ENCODE results near the gene AKAP8L. TPM values are rescaled to one million over a fixed set of nuclear protein-coding genes. Genes with fewer than 3 reads are reported as not detected.
A peak's percentile ranks its signal among the peaks of the same experiment; 100 is the strongest.
"Not testable (repeated sequence)": the region's sequence is repeated elsewhere in the genome, so short reads cannot be mapped to it uniquely, and the experiment has no call there.

The AKAP8L gene
- total and polyA plus RNA-seq, 5 donors = 64.4 to 106 (median 85.2) TPM

- H3K4me3 ChIP-seq (ENCODE audit: low read length); intact Hi-C loops (cut with DNase I); H3K27ac ChIP-seq (ENCODE audit: low read length); H3K4me1 ChIP-seq (ENCODE audit: control insufficient read depth, insufficient read depth, low read length); H3K27me3 ChIP-seq (ENCODE audit: control insufficient read depth, insufficient read depth); DNase-seq; H3K9me3 ChIP-seq (ENCODE audit: control insufficient read depth, low read length); ATAC-seq: not testable (repeated sequence)
- WGBS = 96% methylated on average over 27 of the region's 30 CpGs
Measured at GRCh38 chr19:15363048-15363447, 55.7 kb downstream of the AKAP8L start.

GRCh38 chr19:15360015-15360414 is 58.8 kb downstream of the AKAP8L start:
- H3K9me3 ChIP-seq (ENCODE audit: control insufficient read depth, low read length); ATAC-seq; H3K4me3 ChIP-seq (ENCODE audit: low read length); H3K4me1 ChIP-seq (ENCODE audit: control insufficient read depth, insufficient read depth, low read length); H3K27ac ChIP-seq (ENCODE audit: low read length); DNase-seq; intact Hi-C loops (cut with DNase I); H3K27me3 ChIP-seq (ENCODE audit: control insufficient read depth, insufficient read depth): not testable (repeated sequence)
- WGBS = 75% methylated on average over 4 of the region's 4 CpGs

- ATAC-seq (no peak), DNase-seq (no peak)
- intact Hi-C loops (cut with DNase I) = no loop called here
- Histone ChIP-seq H3K4me1 (ENCODE audit: control insufficient read depth, insufficient read depth, low read length) (no peaks in the 10 kb centered on the region), H3K27ac (ENCODE audit: low read length) (no peak overlapping the region), H3K4me3 (ENCODE audit: low read length) (no peak overlapping the region), H3K9me3 (ENCODE audit: control insufficient read depth, low read length) (no peaks in the 10 kb centered on the region), H3K27me3 (ENCODE audit: control insufficient read depth, insufficient read depth) (no peaks in the 10 kb centered on the region)
- WGBS = 88% methylated on average over 3 of the region's 3 CpGs
Measured at GRCh38 chr19:15358918-15359317, 59.9 kb downstream of the AKAP8L start.

- 97% methylated on average over 4 of the region's 4 CpGs for WGBS
- DNase-seq (no peak), ATAC-seq (no peak)
- H3K4me3 ChIP-seq (ENCODE audit: low read length) = no peak overlapping the region
- no peaks in the 10 kb centered on the region for H3K4me1 ChIP-seq (ENCODE audit: control insufficient read depth, insufficient read depth, low read length)
- H3K27me3 ChIP-seq (ENCODE audit: control insufficient read depth, insufficient read depth) = no peaks in the 10 kb centered on the region
- intact Hi-C loops (cut with DNase I) = no loop called here
- no peak overlapping the region for H3K27ac ChIP-seq (ENCODE audit: low read length)
- no peaks in the 10 kb centered on the region for H3K9me3 ChIP-seq (ENCODE audit: control insufficient read depth, low read length)
Measured at GRCh38 chr19:15357906-15358305, 60.9 kb downstream of the AKAP8L start.

GRCh38 chr19:15354566-15355296 is 64.1 kb downstream of the AKAP8L start:
- ATAC-seq = peak in 1 of 2 donors; percentile 22
- DNase-seq = peak in 1 of 3 donors; percentile 34
- 78% methylated on average over 27 of the region's 27 CpGs for WGBS
- no peak overlapping the region for H3K27ac ChIP-seq (ENCODE audit: low read length)
- H3K4me3 ChIP-seq (ENCODE audit: low read length) = no peak overlapping the region
- intact Hi-C loops (cut with DNase I) = no loop called here
- no peaks in the 10 kb centered on the region for H3K9me3 ChIP-seq (ENCODE audit: control insufficient read depth, low read length)
- no peaks in the 10 kb centered on the region for H3K27me3 ChIP-seq (ENCODE audit: control insufficient read depth, insufficient read depth)
- H3K4me1 ChIP-seq (ENCODE audit: control insufficient read depth, insufficient read depth, low read length) = no peaks in the 10 kb centered on the region

GRCh38 chr19:15353908-15354307 is 64.9 kb downstream of the AKAP8L start:
- Histone ChIP-seq H3K9me3 (ENCODE audit: control insufficient read depth, low read length) (no peaks in the 10 kb centered on the region), H3K4me1 (ENCODE audit: control insufficient read depth, insufficient read depth, low read length) (no peaks in the 10 kb centered on the region), H3K27me3 (ENCODE audit: control insufficient read depth, insufficient read depth) (no peaks in the 10 kb centered on the region), H3K4me3 (ENCODE audit: low read length) (no peak overlapping the region), H3K27ac (ENCODE audit: low read length) (no peak overlapping the region)
- intact Hi-C loops (cut with DNase I) = no loop called here
- WGBS = 48% methylated on average over 4 of the region's 4 CpGs
- ATAC-seq (no peak), DNase-seq (no peak)

GRCh38 chr19:15352535-15352934 is 66.3 kb downstream of the AKAP8L start:
- intact Hi-C loops (cut with DNase I); ATAC-seq; H3K4me1 ChIP-seq (ENCODE audit: control insufficient read depth, insufficient read depth, low read length); H3K4me3 ChIP-seq (ENCODE audit: low read length); H3K27me3 ChIP-seq (ENCODE audit: control insufficient read depth, insufficient read depth); H3K9me3 ChIP-seq (ENCODE audit: control insufficient read depth, low read length); H3K27ac ChIP-seq (ENCODE audit: low read length): not testable (repeated sequence)
- DNase-seq = peak in 1 of 3 donors; percentile 2
- WGBS = 92% methylated on average over 8 of the region's 8 CpGs

GRCh38 chr19:15341328-15341727 is 77.5 kb downstream of the AKAP8L start:
- H3K4me3 ChIP-seq (ENCODE audit: low read length); ATAC-seq; H3K9me3 ChIP-seq (ENCODE audit: control insufficient read depth, low read length); H3K4me1 ChIP-seq (ENCODE audit: control insufficient read depth, insufficient read depth, low read length); H3K27me3 ChIP-seq (ENCODE audit: control insufficient read depth, insufficient read depth); intact Hi-C loops (cut with DNase I); H3K27ac ChIP-seq (ENCODE audit: low read length): not testable (repeated sequence)
- 96% methylated on average over 11 of the region's 11 CpGs for WGBS
- peak in 1 of 3 donors; percentile 22 for DNase-seq

- DNase-seq (no peak), ATAC-seq (no peak)
- intact Hi-C loops (cut with DNase I) = no loop called here
- WGBS = 96% methylated on average over 4 of the region's 4 CpGs
- H3K4me1 ChIP-seq (ENCODE audit: control insufficient read depth, insufficient read depth, low read length) = peaks cover 1% of the 10 kb centered on the region
- H3K9me3 ChIP-seq (ENCODE audit: control insufficient read depth, low read length) = no peaks in the 10 kb centered on the region
- no peak overlapping the region for H3K27ac ChIP-seq (ENCODE audit: low read length)
- no peak overlapping the region for H3K4me3 ChIP-seq (ENCODE audit: low read length)
- no peaks in the 10 kb centered on the region for H3K27me3 ChIP-seq (ENCODE audit: control insufficient read depth, insufficient read depth)
Measured at GRCh38 chr19:15340086-15340485, 78.7 kb downstream of the AKAP8L start.

GRCh38 chr19:15337202-15337601 is 81.6 kb downstream of the AKAP8L start:
- H3K4me3 ChIP-seq (ENCODE audit: low read length) = no peak overlapping the region
- peak in 1 of 2 donors; percentile 27 for ATAC-seq
- no peaks in the 10 kb centered on the region for H3K27me3 ChIP-seq (ENCODE audit: control insufficient read depth, insufficient read depth)
- intact Hi-C loops (cut with DNase I) = loop anchor here in 2 of 4 donors (10.0 kb wide), 1 partner anchor 72 kb away; no protein-coding TSS in a partner anchor
- no peaks in the 10 kb centered on the region for H3K9me3 ChIP-seq (ENCODE audit: control insufficient read depth, low read length)
- no peak for DNase-seq
- H3K27ac ChIP-seq (ENCODE audit: low read length) = no peak overlapping the region
- H3K4me1 ChIP-seq (ENCODE audit: control insufficient read depth, insufficient read depth, low read length) = peaks cover 1% of the 10 kb centered on the region
- WGBS = 39% methylated on average over 8 of the region's 8 CpGs

- not testable (repeated sequence) for H3K27ac ChIP-seq (ENCODE audit: low read length); H3K27me3 ChIP-seq (ENCODE audit: control insufficient read depth, insufficient read depth); H3K4me1 ChIP-seq (ENCODE audit: control insufficient read depth, insufficient read depth, low read length); H3K4me3 ChIP-seq (ENCODE audit: low read length); H3K9me3 ChIP-seq (ENCODE audit: control insufficient read depth, low read length)
- DNase-seq (peak in 1 of 3 donors; percentile 50), ATAC-seq (peak in 1 of 2 donors; percentile 28)
- 56% methylated on average over 7 of the region's 7 CpGs for WGBS
- intact Hi-C loops (cut with DNase I) = loop anchor here in 2 of 4 donors (10.0 kb wide), 1 partner anchor 71 kb away; no protein-coding TSS in a partner anchor
Measured at GRCh38 chr19:15335992-15336391, 82.8 kb downstream of the AKAP8L start.

Measured in right cardiac atrium (tissue), 5 donors.